ENCODE measurements around the gene NRXN3.

The NRXN3 gene

GRCh38 chr14:79665556-79665955 is 1495.4 kb downstream of the NRXN3 start:
- no peaks in the 10 kb centered on the region for H3K27me3 ChIP-seq (ENCODE audit: insufficient read depth, low read length)
- no peaks in the 10 kb centered on the region for H4K20me1 ChIP-seq (ENCODE audit: insufficient read depth, low read length)
- no peak overlapping the region for H3K27ac ChIP-seq (ENCODE audit: low read depth, low read length, poor library complexity, severe bottlenecking)
- H3K4me1 ChIP-seq (ENCODE audit: insufficient read depth, low read length, severe bottlenecking), result no peaks in the 10 kb centered on the region
- TF ChIP-seq, protein P1, sequence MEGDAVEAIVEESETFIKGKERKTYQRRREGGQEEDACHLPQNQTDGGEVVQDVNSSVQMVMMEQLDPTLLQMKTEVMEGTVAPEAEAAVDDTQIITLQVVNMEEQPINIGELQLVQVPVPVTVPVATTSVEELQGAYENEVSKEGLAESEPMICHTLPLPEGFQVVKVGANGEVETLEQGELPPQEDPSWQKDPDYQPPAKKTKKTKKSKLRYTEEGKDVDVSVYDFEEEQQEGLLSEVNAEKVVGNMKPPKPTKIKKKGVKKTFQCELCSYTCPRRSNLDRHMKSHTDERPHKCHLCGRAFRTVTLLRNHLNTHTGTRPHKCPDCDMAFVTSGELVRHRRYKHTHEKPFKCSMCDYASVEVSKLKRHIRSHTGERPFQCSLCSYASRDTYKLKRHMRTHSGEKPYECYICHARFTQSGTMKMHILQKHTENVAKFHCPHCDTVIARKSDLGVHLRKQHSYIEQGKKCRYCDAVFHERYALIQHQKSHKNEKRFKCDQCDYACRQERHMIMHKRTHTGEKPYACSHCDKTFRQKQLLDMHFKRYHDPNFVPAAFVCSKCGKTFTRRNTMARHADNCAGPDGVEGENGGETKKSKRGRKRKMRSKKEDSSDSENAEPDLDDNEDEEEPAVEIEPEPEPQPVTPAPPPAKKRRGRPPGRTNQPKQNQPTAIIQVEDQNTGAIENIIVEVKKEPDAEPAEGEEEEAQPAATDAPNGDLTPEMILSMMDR (IDR thresholded peaks at IDR 0.05; ENCODE audit: low read length), result no peak
- TF ChIP-seq EZH2 (IDR thresholded peaks at IDR 0.05; ENCODE audit: borderline replicate concordance, low read length), result no peak
- no peaks in the 10 kb centered on the region for H3K9me2 ChIP-seq (ENCODE audit: low read depth, low read length)
- H3K79me2 ChIP-seq (ENCODE audit: insufficient read depth, low read length), result no peaks in the 10 kb centered on the region
- no peak overlapping the region for H3K4me2 ChIP-seq (ENCODE audit: low read length)
- H2AFZ ChIP-seq (ENCODE audit: low read length), result no peak overlapping the region
- H3K36me3 ChIP-seq (ENCODE audit: insufficient read depth, low read length), result no peaks in the 10 kb centered on the region
- no peaks in the 10 kb centered on the region for H3K9me3 ChIP-seq (ENCODE audit: low read length)
- H3F3A ChIP-seq (ENCODE audit: insufficient read depth, low read length), result no peaks in the 10 kb centered on the region
- H3K9ac ChIP-seq (ENCODE audit: low read length), result no peak overlapping the region
- no peak overlapping the region for H3K4me3 ChIP-seq (ENCODE audit: low read depth, low read length, poor library complexity, severe bottlenecking)

DNA sequence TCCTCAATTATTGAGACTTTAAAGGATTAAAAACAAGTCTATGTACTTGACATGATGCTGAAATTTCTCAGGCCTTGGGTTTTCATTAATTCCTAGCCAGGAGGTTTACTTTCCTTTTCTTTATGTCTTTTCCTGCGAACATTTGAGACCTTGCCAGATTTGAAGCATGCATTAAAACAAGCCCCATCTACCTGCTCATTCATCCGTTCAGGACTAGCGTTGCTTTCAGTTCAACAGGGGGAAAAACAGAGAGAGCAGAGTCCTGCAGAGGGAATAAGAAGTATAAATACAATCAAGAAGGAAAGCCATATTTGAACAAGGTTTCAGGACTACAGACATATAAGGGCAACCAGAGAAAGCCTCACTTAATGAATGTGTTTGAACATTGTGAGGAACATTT is 1498.8 kb downstream of the NRXN3 start:
- no peak overlapping the region for H3K9ac ChIP-seq (ENCODE audit: low read length)
- no peaks in the 10 kb centered on the region for H3K27me3 ChIP-seq (ENCODE audit: insufficient read depth, low read length)
- no peaks in the 10 kb centered on the region for H4K20me1 ChIP-seq (ENCODE audit: insufficient read depth, low read length)
- H3F3A ChIP-seq (ENCODE audit: insufficient read depth, low read length), result no peaks in the 10 kb centered on the region
- no peaks in the 10 kb centered on the region for H3K36me3 ChIP-seq (ENCODE audit: insufficient read depth, low read length)
- H3K27ac ChIP-seq (ENCODE audit: low read depth, low read length, poor library complexity, severe bottlenecking), result no peak overlapping the region
- no peak for TF ChIP-seq EZH2 (IDR thresholded peaks at IDR 0.05; ENCODE audit: borderline replicate concordance, low read length)
- TF ChIP-seq, protein P1 (IDR thresholded peaks at IDR 0.05; ENCODE audit: low read length), result no peak
- H3K79me2 ChIP-seq (ENCODE audit: insufficient read depth, low read length), result no peaks in the 10 kb centered on the region
- H2AFZ ChIP-seq (ENCODE audit: low read length), result no peak overlapping the region
- H3K9me2 ChIP-seq (ENCODE audit: low read depth, low read length), result no peaks in the 10 kb centered on the region
- H3K4me1 ChIP-seq (ENCODE audit: insufficient read depth, low read length, severe bottlenecking), result no peaks in the 10 kb centered on the region
- no peaks in the 10 kb centered on the region for H3K9me3 ChIP-seq (ENCODE audit: low read length)
- H3K4me2 ChIP-seq (ENCODE audit: low read length), result no peak overlapping the region
- no peak overlapping the region for H3K4me3 ChIP-seq (ENCODE audit: low read depth, low read length, poor library complexity, severe bottlenecking)

- no peaks in the 10 kb centered on the region for H3K79me2 ChIP-seq (ENCODE audit: insufficient read depth, low read length)
- H3K27ac ChIP-seq (ENCODE audit: low read depth, low read length, poor library complexity, severe bottlenecking), result no peak overlapping the region
- no peaks in the 10 kb centered on the region for H3K27me3 ChIP-seq (ENCODE audit: insufficient read depth, low read length)
- H3K4me2 ChIP-seq (ENCODE audit: low read length), result no peak overlapping the region
- no peaks in the 10 kb centered on the region for H4K20me1 ChIP-seq (ENCODE audit: insufficient read depth, low read length)
- H3K9ac ChIP-seq (ENCODE audit: low read length), result no peak overlapping the region
- TF ChIP-seq, protein P1 (IDR thresholded peaks at IDR 0.05; ENCODE audit: low read length), result no peak
- TF ChIP-seq EZH2 (IDR thresholded peaks at IDR 0.05; ENCODE audit: borderline replicate concordance, low read length), result no peak
- no peak overlapping the region for H2AFZ ChIP-seq (ENCODE audit: low read length)
- H3K4me1 ChIP-seq (ENCODE audit: insufficient read depth, low read length, severe bottlenecking), result no peaks in the 10 kb centered on the region
- no peaks in the 10 kb centered on the region for H3K36me3 ChIP-seq (ENCODE audit: insufficient read depth, low read length)
- no peak overlapping the region for H3K4me3 ChIP-seq (ENCODE audit: low read depth, low read length, poor library complexity, severe bottlenecking)
- no peaks in the 10 kb centered on the region for H3K9me2 ChIP-seq (ENCODE audit: low read depth, low read length)
- H3K9me3 ChIP-seq (ENCODE audit: low read length), result no peaks in the 10 kb centered on the region
- no peaks in the 10 kb centered on the region for H3F3A ChIP-seq (ENCODE audit: insufficient read depth, low read length)
These were observed 1500.6 kb downstream of the NRXN3 start for GRCh38 chr14:79670811-79671210.

All from OCI-LY1 (cell line).